ENCODE data around the gene CHCHD5. TPM values are rescaled to one million over a fixed set of nuclear protein-coding genes. Genes with fewer than 3 reads are reported as not detected.

The CHCHD5 gene
- total and polyA plus RNA-seq, 10 of the 15 experiments (the other 5 are each of a cell fraction or from before 2014, with no cell fraction given), result 16.4 to 118 (median 45.2) TPM

DNA sequence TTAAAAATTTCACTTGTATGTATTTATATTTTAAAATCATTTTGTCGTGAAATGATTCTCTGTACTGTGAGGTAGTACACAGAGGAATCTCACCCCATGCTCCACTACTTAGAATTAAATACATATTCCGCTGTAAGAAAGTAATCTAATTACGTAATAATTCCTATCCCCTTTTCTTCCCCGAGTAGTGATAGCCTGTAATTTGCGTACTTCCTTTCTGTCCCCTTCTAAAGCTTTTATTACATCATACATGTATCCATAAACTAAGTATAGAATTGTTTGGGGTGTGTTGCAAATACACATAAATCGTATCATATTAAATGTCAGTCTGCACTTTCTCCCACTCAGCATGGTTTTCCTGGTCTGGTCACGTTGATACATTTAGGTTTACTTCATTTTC is 12.4 kb upstream of the CHCHD5 start:
- POLR2A ChIA-PET, result no interaction called here

DNA sequence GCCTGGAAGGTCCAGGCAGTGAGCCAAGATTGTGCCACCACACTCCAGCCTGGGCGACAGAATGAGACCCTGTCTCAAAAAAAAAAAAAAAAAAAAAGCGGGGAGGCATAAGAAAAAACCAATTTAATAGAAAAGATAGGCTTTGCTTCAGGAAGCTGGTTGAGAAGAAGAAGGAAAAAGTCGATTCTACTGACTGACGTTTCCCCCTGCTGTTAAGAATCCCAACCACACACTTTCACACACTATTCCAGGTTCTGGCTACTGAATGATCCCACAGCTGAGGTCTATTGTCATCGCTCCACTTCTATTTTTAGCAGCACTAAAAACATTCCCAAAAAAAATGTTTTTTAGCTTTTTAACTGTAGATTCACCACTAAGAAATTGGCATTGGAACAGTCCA is 6.7 kb upstream of the CHCHD5 start:
- H4K20me1 ChIP-seq (ENCODE audit: control insufficient read depth, insufficient read depth), result no peaks in the 10 kb centered on the region
- peaks cover 3% of the 10 kb centered on the region; the same call in 1 of the 2 replicates for H3K4me1 ChIP-seq (ENCODE audit: control insufficient read depth, insufficient read depth, low read length)
- in situ Hi-C loops (cut with MboI), result no loop called here
- intact Hi-C loops (cut with micrococcal nuclease; ENCODE audit: unreplicated experiment), result no loop called here
- DNase-seq (ENCODE audit: low read depth, low spot score) (no peak), FAIRE-seq (no peak), ATAC-seq (no peak)
- no peaks in the 10 kb centered on the region for H3K79me2 ChIP-seq (ENCODE audit: control insufficient read depth, insufficient read depth, low read length)
- ChIA-PET CTCF (interaction anchor here (1.1 kb wide), 1 partner anchor 32 kb away, joined by 4 read pairs; no protein-coding TSS in a partner anchor), SMC1A (ENCODE audit: uncharacterized antibody, unreplicated experiment) (interaction anchor here (1.4 to 1.5 kb wide), 2 partner anchors 26 to 34 kb away, joined by 3 to 4 read pairs; no protein-coding TSS in a partner anchor), RAD21 (ENCODE audit: unreplicated experiment) (interaction anchor here (1.2 kb wide), 1 partner anchor 97 kb away, joined by 7 read pairs; no protein-coding TSS in a partner anchor), POLR2A (interaction anchor here (0.7 kb wide), 1 partner anchor 1392 kb away, joined by 6 read pairs; no protein-coding TSS in a partner anchor)
- no peak overlapping the region for H3K27ac ChIP-seq (ENCODE audit: control insufficient read depth, insufficient read depth)
- H3K4me3 ChIP-seq, result no peak overlapping the region
- H3K27me3 ChIP-seq (replicated peaks in 1 of 2; ENCODE audit: control insufficient read depth in 2 of 2, insufficient read depth in 2 of 2, low read length in 1 of 2), result no peaks in the 10 kb centered on the region
- WGBS (ENCODE audit: insufficient coverage, insufficient replicate concordance, low lambda C conversion rate, missing lambda C conversion rate), result 93% methylated on average over 3 of the region's 5 CpGs
- no peak overlapping the region for H3K9ac ChIP-seq (ENCODE audit: control insufficient read depth, insufficient read depth, low read length)
- no peak overlapping the region for H2AFZ ChIP-seq (ENCODE audit: control insufficient read depth, low read depth, low read length)
- no TSS peak for BruUV-seq (replicated peaks)
- no peak overlapping the region for H3K4me2 ChIP-seq (ENCODE audit: control insufficient read depth, insufficient read depth)
- H3K9me3 ChIP-seq (replicated peaks; ENCODE audit: control insufficient read depth, insufficient read depth, low read length), result no peaks in the 10 kb centered on the region
- peaks cover 7 to 25% of the 10 kb centered on the region in 2 experiments for H3K36me3 ChIP-seq (ENCODE audit: control insufficient read depth in 2 of 2, insufficient read depth in 2 of 2, low read length in 1 of 2)
- no peak for TF ChIP-seq HDGF (IDR thresholded peaks at IDR 0.05)
- TF ChIP-seq, protein P1, sequence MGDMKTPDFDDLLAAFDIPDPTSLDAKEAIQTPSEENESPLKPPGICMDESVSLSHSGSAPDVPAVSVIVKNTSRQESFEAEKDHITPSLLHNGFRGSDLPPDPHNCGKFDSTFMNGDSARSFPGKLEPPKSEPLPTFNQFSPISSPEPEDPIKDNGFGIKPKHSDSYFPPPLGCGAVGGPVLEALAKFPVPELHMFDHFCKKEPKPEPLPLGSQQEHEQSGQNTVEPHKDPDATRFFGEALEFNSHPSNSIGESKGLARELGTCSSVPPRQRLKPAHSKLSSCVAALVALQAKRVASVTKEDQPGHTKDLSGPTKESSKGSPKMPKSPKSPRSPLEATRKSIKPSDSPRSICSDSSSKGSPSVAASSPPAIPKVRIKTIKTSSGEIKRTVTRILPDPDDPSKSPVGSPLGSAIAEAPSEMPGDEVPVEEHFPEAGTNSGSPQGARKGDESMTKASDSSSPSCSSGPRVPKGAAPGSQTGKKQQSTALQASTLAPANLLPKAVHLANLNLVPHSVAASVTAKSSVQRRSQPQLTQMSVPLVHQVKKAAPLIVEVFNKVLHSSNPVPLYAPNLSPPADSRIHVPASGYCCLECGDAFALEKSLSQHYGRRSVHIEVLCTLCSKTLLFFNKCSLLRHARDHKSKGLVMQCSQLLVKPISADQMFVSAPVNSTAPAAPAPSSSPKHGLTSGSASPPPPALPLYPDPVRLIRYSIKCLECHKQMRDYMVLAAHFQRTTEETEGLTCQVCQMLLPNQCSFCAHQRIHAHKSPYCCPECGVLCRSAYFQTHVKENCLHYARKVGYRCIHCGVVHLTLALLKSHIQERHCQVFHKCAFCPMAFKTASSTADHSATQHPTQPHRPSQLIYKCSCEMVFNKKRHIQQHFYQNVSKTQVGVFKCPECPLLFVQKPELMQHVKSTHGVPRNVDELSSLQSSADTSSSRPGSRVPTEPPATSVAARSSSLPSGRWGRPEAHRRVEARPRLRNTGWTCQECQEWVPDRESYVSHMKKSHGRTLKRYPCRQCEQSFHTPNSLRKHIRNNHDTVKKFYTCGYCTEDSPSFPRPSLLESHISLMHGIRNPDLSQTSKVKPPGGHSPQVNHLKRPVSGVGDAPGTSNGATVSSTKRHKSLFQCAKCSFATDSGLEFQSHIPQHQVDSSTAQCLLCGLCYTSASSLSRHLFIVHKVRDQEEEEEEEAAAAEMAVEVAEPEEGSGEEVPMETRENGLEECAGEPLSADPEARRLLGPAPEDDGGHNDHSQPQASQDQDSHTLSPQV (IDR thresholded peaks at IDR 0.05), result no peak
- TF ChIP-seq ETV6 (conservative IDR thresholded peaks at IDR 0.05 in 1 of 2, IDR thresholded peaks at IDR 0.05 in 1 of 2; ENCODE audit: borderline replicate concordance in 1 of 2, low read depth in 1 of 2), result no peak
- TF ChIP-seq, protein P2, sequence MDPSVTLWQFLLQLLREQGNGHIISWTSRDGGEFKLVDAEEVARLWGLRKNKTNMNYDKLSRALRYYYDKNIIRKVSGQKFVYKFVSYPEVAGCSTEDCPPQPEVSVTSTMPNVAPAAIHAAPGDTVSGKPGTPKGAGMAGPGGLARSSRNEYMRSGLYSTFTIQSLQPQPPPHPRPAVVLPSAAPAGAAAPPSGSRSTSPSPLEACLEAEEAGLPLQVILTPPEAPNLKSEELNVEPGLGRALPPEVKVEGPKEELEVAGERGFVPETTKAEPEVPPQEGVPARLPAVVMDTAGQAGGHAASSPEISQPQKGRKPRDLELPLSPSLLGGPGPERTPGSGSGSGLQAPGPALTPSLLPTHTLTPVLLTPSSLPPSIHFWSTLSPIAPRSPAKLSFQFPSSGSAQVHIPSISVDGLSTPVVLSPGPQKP (IDR thresholded peaks at IDR 0.05; ENCODE audit: low read depth, low read length), result no peak
- no peak for TF ChIP-seq NRF1 (conservative IDR thresholded peaks at IDR 0.05; ENCODE audit: low read depth, low read length)

More for the DNA sequence above, 12.4 kb upstream of the CHCHD5 start:
- Histone ChIP-seq H3K27ac (ENCODE audit: control insufficient read depth, insufficient read depth) (no peak overlapping the region), H3K4me2 (ENCODE audit: control insufficient read depth, insufficient read depth) (no peak overlapping the region), H3K27me3 (replicated peaks in 1 of 2; ENCODE audit: control insufficient read depth in 2 of 2, insufficient read depth in 2 of 2, low read length in 1 of 2) (no peaks in the 10 kb centered on the region), H3K4me1 (ENCODE audit: control insufficient read depth, insufficient read depth, low read length) (no peaks in the 10 kb centered on the region), H4K20me1 (ENCODE audit: control insufficient read depth, insufficient read depth) (no peaks in the 10 kb centered on the region), H3K9me3 (replicated peaks; ENCODE audit: control insufficient read depth, insufficient read depth, low read length) (no peaks in the 10 kb centered on the region; the same call in 2 of the 3 replicates), H3K4me3 (no peak overlapping the region), H3K79me2 (ENCODE audit: control insufficient read depth, insufficient read depth, low read length) (no peaks in the 10 kb centered on the region), H3K36me3 (ENCODE audit: control insufficient read depth in 2 of 2, insufficient read depth in 2 of 2, low read length in 1 of 2) (peaks cover 10 to 45% of the 10 kb centered on the region in 2 experiments), H2AFZ (ENCODE audit: control insufficient read depth, low read depth, low read length) (no peak overlapping the region), H3K9ac (ENCODE audit: control insufficient read depth, insufficient read depth, low read length) (no peak overlapping the region)
- ATAC-seq, result no peak
- WGBS (ENCODE audit: insufficient coverage, insufficient replicate concordance, low lambda C conversion rate, missing lambda C conversion rate), result 80% methylated on average over 7 of the region's 7 CpGs
- intact Hi-C loops (cut with micrococcal nuclease; ENCODE audit: unreplicated experiment) (no loop called here), in situ Hi-C loops (cut with MboI) (no loop called here)
- no peak for DNase-seq (ENCODE audit: low read depth, low spot score)
- RAD21 ChIA-PET (ENCODE audit: unreplicated experiment), result no interaction called here
- BruUV-seq (replicated peaks), result no TSS peak
- CTCF ChIA-PET, result interaction anchor here (0.7 to 1.2 kb wide), 2 partner anchors 11 to 28 kb away, joined by 3 to 6 read pairs; no protein-coding TSS in a partner anchor
- SMC1A ChIA-PET (ENCODE audit: uncharacterized antibody, unreplicated experiment), result no interaction called here
- TF ChIP-seq GABPA (IDR thresholded peaks at IDR 0.05; ENCODE audit: low read depth) (no peak), IKZF1 (conservative IDR thresholded peaks at IDR 0.05) (no peak), PAX5 (IDR thresholded peaks at IDR 0.05; ENCODE audit: borderline replicate concordance, low read depth, low read length) (no peak)
- TF ChIP-seq, protein P3, sequence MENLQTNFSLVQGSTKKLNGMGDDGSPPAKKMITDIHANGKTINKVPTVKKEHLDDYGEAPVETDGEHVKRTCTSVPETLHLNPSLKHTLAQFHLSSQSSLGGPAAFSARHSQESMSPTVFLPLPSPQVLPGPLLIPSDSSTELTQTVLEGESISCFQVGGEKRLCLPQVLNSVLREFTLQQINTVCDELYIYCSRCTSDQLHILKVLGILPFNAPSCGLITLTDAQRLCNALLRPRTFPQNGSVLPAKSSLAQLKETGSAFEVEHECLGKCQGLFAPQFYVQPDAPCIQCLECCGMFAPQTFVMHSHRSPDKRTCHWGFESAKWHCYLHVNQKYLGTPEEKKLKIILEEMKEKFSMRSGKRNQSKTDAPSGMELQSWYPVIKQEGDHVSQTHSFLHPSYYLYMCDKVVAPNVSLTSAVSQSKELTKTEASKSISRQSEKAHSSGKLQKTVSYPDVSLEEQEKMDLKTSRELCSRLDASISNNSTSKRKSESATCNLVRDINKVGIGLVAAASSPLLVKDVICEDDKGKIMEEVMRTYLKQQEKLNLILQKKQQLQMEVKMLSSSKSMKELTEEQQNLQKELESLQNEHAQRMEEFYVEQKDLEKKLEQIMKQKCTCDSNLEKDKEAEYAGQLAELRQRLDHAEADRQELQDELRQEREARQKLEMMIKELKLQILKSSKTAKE (IDR thresholded peaks at IDR 0.05; ENCODE audit: low read depth, poor library complexity, severe bottlenecking), result no peak
- FAIRE-seq, result no peak
